GM13976 (cell line): ENCODE data around the gene STS.

Experiments used
- DNase-seq: peaks from one replicate; pipeline ENCODE4 v3.0.0; 2012; ENCODE audit warnings: low spot score
- in situ Hi-C: fragments of 300-500 bp; cut with MboI; formaldehyde crosslinking; loops from one replicate; pipeline ENCODE4 v1.12.0; 2022; ENCODE audit warnings: low sequenced_read_pairs, mixed read lengths, inconsistent platforms; ENCODE audit not compliant: unreplicated experiment
- TF ChIP-seq, protein P1 (sequence below): IDR thresholded peaks from 2 replicates; pipeline ENCODE4 v1.5.1; 2012; ENCODE audit warnings: borderline replicate concordance, mild to moderate bottlenecking; ENCODE audit not compliant: insufficient read depth; ENCODE audit errors: extremely low read depth, missing control alignments, control extremely low read depth

STS gene

DNA sequence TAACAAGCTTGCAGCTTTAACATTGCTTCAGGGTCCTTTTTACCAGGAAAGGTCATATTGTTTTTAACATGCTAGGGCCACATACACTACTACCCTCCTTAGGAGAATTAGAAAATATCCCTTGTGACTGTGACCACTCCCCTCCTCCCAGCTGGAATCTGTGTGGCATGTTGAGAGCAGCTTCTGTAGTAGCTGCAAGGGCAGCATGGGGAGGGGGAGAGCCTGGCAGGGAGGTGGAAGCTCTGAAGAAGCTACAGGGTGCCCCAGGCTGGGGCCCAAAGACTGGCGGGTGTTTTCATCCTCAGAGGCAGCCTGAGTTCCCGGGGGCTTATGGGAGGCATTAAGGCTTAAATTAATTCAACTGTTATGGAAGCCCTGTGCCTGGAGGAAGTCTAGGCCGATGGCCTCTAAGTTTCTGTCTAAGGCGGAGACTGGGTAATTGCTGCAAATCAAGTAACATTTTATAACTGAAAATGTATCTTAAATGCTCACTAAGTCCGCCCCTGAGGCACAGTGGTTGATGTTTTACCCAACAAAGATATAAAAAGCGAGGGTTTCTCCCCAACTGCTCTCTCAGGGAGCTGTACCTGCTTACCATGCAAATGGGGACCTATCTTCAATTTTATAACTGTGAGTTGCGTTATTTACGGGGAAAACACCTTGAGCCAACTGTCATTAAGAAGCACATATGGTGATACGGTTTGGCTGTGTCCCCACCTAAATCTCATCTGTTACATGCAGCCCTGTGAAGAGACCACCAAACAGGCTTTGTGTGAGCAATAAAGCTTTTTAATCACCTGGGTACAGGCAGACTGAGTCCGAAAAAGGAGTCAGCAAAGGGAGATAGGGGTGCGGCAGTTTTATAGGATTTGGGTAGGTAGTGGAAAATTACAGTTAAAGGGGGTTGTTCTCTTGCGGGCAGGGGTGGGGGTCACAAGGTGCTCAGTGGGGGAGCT lies 37.4 kb upstream of the STS start:
- peak; percentile 55 for DNase-seq
- TF ChIP-seq, protein P1, sequence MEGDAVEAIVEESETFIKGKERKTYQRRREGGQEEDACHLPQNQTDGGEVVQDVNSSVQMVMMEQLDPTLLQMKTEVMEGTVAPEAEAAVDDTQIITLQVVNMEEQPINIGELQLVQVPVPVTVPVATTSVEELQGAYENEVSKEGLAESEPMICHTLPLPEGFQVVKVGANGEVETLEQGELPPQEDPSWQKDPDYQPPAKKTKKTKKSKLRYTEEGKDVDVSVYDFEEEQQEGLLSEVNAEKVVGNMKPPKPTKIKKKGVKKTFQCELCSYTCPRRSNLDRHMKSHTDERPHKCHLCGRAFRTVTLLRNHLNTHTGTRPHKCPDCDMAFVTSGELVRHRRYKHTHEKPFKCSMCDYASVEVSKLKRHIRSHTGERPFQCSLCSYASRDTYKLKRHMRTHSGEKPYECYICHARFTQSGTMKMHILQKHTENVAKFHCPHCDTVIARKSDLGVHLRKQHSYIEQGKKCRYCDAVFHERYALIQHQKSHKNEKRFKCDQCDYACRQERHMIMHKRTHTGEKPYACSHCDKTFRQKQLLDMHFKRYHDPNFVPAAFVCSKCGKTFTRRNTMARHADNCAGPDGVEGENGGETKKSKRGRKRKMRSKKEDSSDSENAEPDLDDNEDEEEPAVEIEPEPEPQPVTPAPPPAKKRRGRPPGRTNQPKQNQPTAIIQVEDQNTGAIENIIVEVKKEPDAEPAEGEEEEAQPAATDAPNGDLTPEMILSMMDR, result no peak
- in situ Hi-C loops, result no loop called here

GRCh38 chrX:7110821-7111276 lies 36.7 kb upstream of the STS start:
- in situ Hi-C loops, result no loop called here
- DNase-seq, result no peak
- TF ChIP-seq, protein P1, result no peak

DNA sequence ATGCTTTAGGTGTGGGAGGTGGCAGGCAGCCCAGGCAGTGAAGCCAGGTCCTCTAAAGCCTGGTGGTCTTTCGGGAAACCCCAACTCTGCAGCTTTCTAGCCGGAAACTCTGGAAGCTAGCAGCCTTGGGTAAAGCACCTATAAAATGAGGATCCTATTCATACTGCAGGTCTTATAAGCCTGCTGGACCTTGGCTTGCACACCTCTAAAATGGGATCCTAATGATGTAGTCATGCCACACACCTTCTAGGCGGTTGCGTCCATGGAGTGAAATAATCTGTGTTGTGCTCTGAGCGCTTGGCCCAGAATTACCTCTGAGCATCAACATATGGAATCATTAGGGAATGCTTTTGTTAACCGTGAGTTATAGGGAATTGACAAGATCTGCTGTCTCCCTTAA lies 36.0 kb upstream of the STS start:
- DNase-seq, result no peak
- TF ChIP-seq, protein P1, result no peak
- in situ Hi-C loops, result no loop called here

DNA sequence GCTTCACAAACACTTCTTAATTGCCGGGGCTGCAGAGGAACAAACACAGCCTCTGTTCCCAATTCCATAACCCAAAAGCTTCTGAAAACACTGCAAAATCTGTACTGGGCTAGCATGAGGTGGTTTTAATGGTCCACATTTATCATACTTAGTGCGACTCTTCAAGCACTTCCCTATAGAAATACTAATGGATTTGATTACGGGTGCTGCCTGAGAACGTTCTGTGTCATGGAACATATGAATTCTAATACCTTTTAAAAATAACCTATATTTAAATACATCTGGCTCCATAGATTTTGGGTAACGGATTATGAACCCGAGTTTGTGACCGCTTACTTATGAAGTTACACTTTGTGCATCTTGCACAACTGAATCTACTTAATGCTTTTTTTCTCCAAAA lies 35.4 kb upstream of the STS start:
- DNase-seq, result no peak
- in situ Hi-C loops, result no loop called here
- TF ChIP-seq, protein P1, result no peak

DNA sequence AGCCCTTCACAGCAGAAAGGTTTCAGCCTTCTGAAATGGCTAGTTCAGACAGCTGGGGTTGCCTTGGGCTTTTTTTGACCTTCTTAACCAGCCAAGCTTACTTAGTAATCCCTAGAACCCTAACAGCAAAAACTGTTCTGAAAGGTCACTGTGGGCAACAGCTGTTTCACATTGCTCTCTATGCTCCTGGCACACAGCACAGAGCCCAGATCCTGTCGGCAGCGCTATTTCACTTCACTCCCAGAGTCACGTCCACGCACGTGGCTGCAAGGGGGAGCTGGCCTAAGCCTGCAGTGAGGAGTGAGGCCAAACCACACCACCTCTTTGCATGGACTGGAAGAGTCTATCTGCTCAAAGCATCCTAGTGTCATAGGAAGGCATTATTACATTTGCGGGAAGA lies 32.0 kb upstream of the STS start:
- in situ Hi-C loops, result no loop called here

GRCh38 chrX:7116081-7116480 lies 31.4 kb upstream of the STS start:
- no peak for DNase-seq
- in situ Hi-C loops, result no loop called here
- TF ChIP-seq, protein P1, result no peak

More for the DNA sequence above, 32.0 kb upstream of the STS start:
- DNase-seq, result no peak
- TF ChIP-seq, protein P1, result no peak
